Caco-2 (cell line): ENCODE data around the gene DENND1A. TPM values are rescaled to one million over a fixed set of nuclear protein-coding genes. Genes with fewer than 3 reads are reported as not detected.

Experiments used
- BruUV-seq: library from RNA; stranded (reverse); fragments of 400-500 nt; replicated peaks from 2 replicates; lab custom pipeline; 2021; lab: Mats Ljungman, UMichigan
- CTCF ChIA-PET: fragments of 300-600 bp; sonication (Branson Sonifier 250); formaldehyde crosslinking; loops from one replicate; lab custom pipeline; 2022; ENCODE audit warnings: antibody characterized with exemption; lab: Charles Lee
- POLR2A ChIA-PET: fragments of 300-600 bp; sonication (Branson Sonifier 250); formaldehyde crosslinking; loops from one replicate; lab custom pipeline; 2022; ENCODE audit warnings: antibody characterized with exemption; lab: Charles Lee
- DNase-seq, 2 experiments: peaks; one replicate each; pipeline versions ENCODE4 v3.0.0 to v3.0.0-alpha.2; 2020 to 2022
- H3K27me3 ChIP-seq: replicated peaks from 2 replicates; pipeline ENCODE4 v1.6.0; 2011; ENCODE audit warnings: low read length; ENCODE audit not compliant: control insufficient read depth, insufficient read depth
- H3K36me3 ChIP-seq: 2 replicates; pipeline ENCODE4 v1.5.1; 2011; ENCODE audit warnings: low read length; ENCODE audit not compliant: control insufficient read depth, insufficient read depth
- H3K4me1 ChIP-seq: fragments of 250-450 bp; sonication (Bioruptor Pico); 2 replicates; pipeline ENCODE4 v1.5.1; 2020; ENCODE audit warnings: mild to moderate bottlenecking
- H3K4me3 ChIP-seq: 2 replicates; pipeline ENCODE4 v1.5.1; 2011; ENCODE audit warnings: low read depth, mild to moderate bottlenecking, control low read depth, low read length
- H3K9me3 ChIP-seq: fragments of 250-450 bp; sonication (Bioruptor Pico); 2 replicates; pipeline ENCODE4 v1.5.1; 2020; ENCODE audit warnings: mild to moderate bottlenecking, moderate library complexity
- H3K27ac Mint-ChIP-seq: one replicate; pipeline ENCODE4 v1.8.0; 2022; ENCODE audit warnings: mixed read lengths; ENCODE audit not compliant: unreplicated experiment
- H3K27me3 Mint-ChIP-seq: one replicate; pipeline ENCODE4 v1.8.0; 2022; ENCODE audit warnings: mixed read lengths; ENCODE audit not compliant: insufficient read depth, unreplicated experiment
- H3K36me3 Mint-ChIP-seq: one replicate; pipeline ENCODE4 v1.8.0; 2022; ENCODE audit warnings: mild to moderate bottlenecking, mixed read lengths; ENCODE audit not compliant: insufficient read depth, unreplicated experiment
- H3K4me1 Mint-ChIP-seq: one replicate; pipeline ENCODE4 v1.8.0; 2022; ENCODE audit warnings: low read depth, mixed read lengths; ENCODE audit not compliant: unreplicated experiment
- H3K4me3 Mint-ChIP-seq: one replicate; pipeline ENCODE4 v1.8.0; 2022; ENCODE audit warnings: mild to moderate bottlenecking, moderate library complexity, mixed read lengths; ENCODE audit not compliant: unreplicated experiment
- H3K9me3 Mint-ChIP-seq: one replicate; pipeline ENCODE4 v1.8.0; 2022; ENCODE audit warnings: mixed read lengths; ENCODE audit not compliant: unreplicated experiment
- intact Hi-C: fragments of 100-400 bp; cut with micrococcal nuclease; formaldehyde crosslinking; loops from one replicate; pipeline ENCODE4 v1.10.0; 2022; ENCODE audit not compliant: unreplicated experiment
- total RNA-seq: library from RNA; stranded (reverse); gene quantifications from 2 replicates; pipeline ENCODE4 v1.2.3, GENCODE V29; 2022
- TF ChIP-seq, protein P1 (sequence below), 2 experiments: fragments of 200-600 bp in 1 of 2; IDR thresholded peaks; 1 replicate in 1 of 2; 2 replicates in 1 of 2; pipeline versions ENCODE4 v1.5.1 to v1.8.0; 2011 to 2022; ENCODE audit warnings: antibody characterized with exemption in 1 of 2, control low read depth in 1 of 2, inconsistent platforms in 1 of 2, low read depth in 1 of 2, low read length in 1 of 2, mild to moderate bottlenecking in 1 of 2, moderate library complexity in 1 of 2; ENCODE audit not compliant: insufficient read depth in 1 of 2, severe bottlenecking in 1 of 2, unreplicated experiment in 1 of 2

Gene DENND1A
- total RNA-seq, 1 experiment from 2014 or later, result 41.6 TPM

- H3K9me3 Mint-ChIP-seq, result no peaks in the 10 kb centered on the region
- H3K9me3 ChIP-seq, result no peaks in the 10 kb centered on the region; the same call in 1 of the 2 replicates
- no peak for DNase-seq
- ChIA-PET POLR2A (no interaction called here), CTCF (no interaction called here)
- TF ChIP-seq, protein P1, sequence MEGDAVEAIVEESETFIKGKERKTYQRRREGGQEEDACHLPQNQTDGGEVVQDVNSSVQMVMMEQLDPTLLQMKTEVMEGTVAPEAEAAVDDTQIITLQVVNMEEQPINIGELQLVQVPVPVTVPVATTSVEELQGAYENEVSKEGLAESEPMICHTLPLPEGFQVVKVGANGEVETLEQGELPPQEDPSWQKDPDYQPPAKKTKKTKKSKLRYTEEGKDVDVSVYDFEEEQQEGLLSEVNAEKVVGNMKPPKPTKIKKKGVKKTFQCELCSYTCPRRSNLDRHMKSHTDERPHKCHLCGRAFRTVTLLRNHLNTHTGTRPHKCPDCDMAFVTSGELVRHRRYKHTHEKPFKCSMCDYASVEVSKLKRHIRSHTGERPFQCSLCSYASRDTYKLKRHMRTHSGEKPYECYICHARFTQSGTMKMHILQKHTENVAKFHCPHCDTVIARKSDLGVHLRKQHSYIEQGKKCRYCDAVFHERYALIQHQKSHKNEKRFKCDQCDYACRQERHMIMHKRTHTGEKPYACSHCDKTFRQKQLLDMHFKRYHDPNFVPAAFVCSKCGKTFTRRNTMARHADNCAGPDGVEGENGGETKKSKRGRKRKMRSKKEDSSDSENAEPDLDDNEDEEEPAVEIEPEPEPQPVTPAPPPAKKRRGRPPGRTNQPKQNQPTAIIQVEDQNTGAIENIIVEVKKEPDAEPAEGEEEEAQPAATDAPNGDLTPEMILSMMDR (IDR thresholded peaks at IDR 0.05; ENCODE audit: insufficient read depth in 1 of 2, low read depth in 1 of 2, low read length in 1 of 2, severe bottlenecking in 1 of 2, unreplicated experiment in 1 of 2), result no peak
- H3K27ac Mint-ChIP-seq, result no peak overlapping the region
- intact Hi-C loops, result no loop called here
- no peaks in the 10 kb centered on the region for H3K27me3 Mint-ChIP-seq
- no peaks in the 10 kb centered on the region for H3K4me1 Mint-ChIP-seq
- H3K36me3 ChIP-seq, result no peaks in the 10 kb centered on the region
- peaks cover 21% of the 10 kb centered on the region for H3K36me3 Mint-ChIP-seq
- H3K27me3 ChIP-seq, result no peaks in the 10 kb centered on the region
- H3K4me3 Mint-ChIP-seq, result no peak overlapping the region
- H3K4me1 ChIP-seq, result no peaks in the 10 kb centered on the region
- H3K4me3 ChIP-seq, result no peak overlapping the region
- no TSS peak for BruUV-seq
These were observed 488.2 kb downstream of the DENND1A start for GRCh38 chr9:123441769-123442168.

GRCh38 chr9:123440256-123440655 is 489.7 kb downstream of the DENND1A start:
- no peaks in the 10 kb centered on the region for H3K27me3 ChIP-seq
- CTCF ChIA-PET, result no interaction called here
- peaks cover 9% of the 10 kb centered on the region for H3K36me3 Mint-ChIP-seq
- no peaks in the 10 kb centered on the region for H3K27me3 Mint-ChIP-seq
- intact Hi-C loops, result no loop called here
- H3K4me1 Mint-ChIP-seq, result no peaks in the 10 kb centered on the region
- BruUV-seq, result no TSS peak
- no peak overlapping the region for H3K4me3 ChIP-seq
- H3K9me3 ChIP-seq, result no peaks in the 10 kb centered on the region; the same call in 1 of the 2 replicates
- DNase-seq, result no peak
- TF ChIP-seq, protein P1 (IDR thresholded peaks at IDR 0.05; ENCODE audit: insufficient read depth in 1 of 2, low read depth in 1 of 2, low read length in 1 of 2, severe bottlenecking in 1 of 2, unreplicated experiment in 1 of 2), result no peak
- H3K4me3 Mint-ChIP-seq, result no peak overlapping the region
- H3K4me1 ChIP-seq, result no peaks in the 10 kb centered on the region
- no peaks in the 10 kb centered on the region for H3K9me3 Mint-ChIP-seq
- H3K27ac Mint-ChIP-seq, result no peak overlapping the region
- POLR2A ChIA-PET, result interaction anchor here (0.7 kb wide), 1 partner anchor 611 kb away, joined by 4 read pairs; no protein-coding TSS in a partner anchor
- H3K36me3 ChIP-seq, result no peaks in the 10 kb centered on the region

- BruUV-seq, result no TSS peak
- H3K4me1 ChIP-seq, result no peaks in the 10 kb centered on the region
- 0 out of 2 replicates have a peak, but pooled peaks cover 2% of the 10 kb centered on the region for H3K36me3 ChIP-seq
- Mint-ChIP-seq H3K27ac (no peak overlapping the region), H3K27me3 (no peaks in the 10 kb centered on the region), H3K4me3 (no peak overlapping the region), H3K9me3 (no peaks in the 10 kb centered on the region), H3K36me3 (peaks cover 10% of the 10 kb centered on the region), H3K4me1 (no peaks in the 10 kb centered on the region)
- no peak overlapping the region for H3K4me3 ChIP-seq
- H3K9me3 ChIP-seq, result no peaks in the 10 kb centered on the region; the same call in 1 of the 2 replicates
- ChIA-PET POLR2A (no interaction called here), CTCF (no interaction called here)
- DNase-seq, result no peak
- intact Hi-C loops, result no loop called here
- TF ChIP-seq, protein P1 (IDR thresholded peaks at IDR 0.05; ENCODE audit: insufficient read depth in 1 of 2, low read depth in 1 of 2, low read length in 1 of 2, severe bottlenecking in 1 of 2, unreplicated experiment in 1 of 2), result no peak
- H3K27me3 ChIP-seq, result no peaks in the 10 kb centered on the region
These were observed 491.1 kb downstream of the DENND1A start for GRCh38 chr9:123438821-123439220.
